GOT3 (cell line): Measurements from ENCODE around the gene LGALSL.

Experiments used
- DNase-seq: peaks from one replicate; lab custom pipeline; 2025; ENCODE audit warnings: mixed read lengths; lab: John Stamatoyannopoulos, UW

The LGALSL gene

DNA sequence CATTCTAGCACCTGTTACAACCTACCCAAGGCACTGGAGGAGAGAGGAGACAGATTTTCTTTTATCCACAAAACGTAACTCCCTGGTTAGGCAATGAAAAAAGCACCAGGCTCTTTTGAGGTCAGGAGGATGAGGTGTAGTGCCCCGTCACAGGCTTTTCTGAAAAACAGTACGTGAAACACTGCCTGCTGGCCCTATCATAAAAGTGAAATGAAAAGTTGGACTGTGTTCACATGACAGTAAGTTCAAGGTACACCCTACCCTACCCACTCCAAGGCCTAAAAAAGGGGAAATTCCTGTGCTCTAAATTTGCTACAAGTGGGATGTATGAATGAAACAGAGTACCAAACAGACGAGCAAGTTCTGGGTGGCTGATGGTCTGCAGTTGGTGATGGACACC lies 17.6 kb downstream of the LGALSL start:
- DNase-seq: no peak

DNA sequence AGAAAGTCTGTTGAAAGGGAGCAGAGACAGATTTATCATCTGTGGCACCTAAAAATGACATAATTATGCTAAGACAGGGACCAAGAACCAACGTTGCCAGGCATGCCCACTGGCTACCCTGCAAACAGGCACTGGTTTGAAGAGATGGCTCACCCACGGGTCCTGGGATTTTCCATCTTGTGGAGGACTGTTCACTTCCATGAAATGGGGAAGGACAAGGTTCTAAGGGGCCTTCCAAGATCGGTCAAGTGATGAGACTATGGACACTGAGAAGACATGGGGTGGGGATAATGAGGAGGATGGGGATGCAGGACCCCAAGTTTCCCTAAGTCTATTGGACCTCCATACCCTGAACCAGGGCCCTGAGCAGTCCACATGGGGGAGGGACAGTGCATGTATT lies 18.9 kb downstream of the LGALSL start:
- DNase-seq: no peak

DNA sequence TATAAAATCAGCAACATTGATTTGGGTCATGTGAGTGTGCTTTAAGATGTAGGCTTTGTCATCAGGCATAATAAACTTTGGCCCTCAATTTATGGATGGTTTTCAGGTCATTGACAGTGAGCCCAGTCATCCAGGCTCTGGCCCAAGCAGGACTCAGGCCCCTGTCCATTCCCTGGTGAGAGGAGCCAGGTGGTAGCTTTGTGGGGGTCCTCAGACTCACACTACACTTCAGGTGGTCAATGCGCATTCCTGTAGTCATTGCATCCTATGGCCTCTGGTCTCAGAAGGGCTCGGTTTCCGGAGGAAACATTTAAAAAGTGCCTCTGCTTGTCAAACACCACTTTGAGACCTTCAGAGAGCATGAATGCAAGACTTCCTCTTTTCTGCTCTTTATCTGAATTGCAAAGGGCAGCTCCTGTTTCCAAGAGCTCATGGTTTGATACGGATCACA lies 20.2 kb downstream of the LGALSL start:
- no peak for DNase-seq

DNA sequence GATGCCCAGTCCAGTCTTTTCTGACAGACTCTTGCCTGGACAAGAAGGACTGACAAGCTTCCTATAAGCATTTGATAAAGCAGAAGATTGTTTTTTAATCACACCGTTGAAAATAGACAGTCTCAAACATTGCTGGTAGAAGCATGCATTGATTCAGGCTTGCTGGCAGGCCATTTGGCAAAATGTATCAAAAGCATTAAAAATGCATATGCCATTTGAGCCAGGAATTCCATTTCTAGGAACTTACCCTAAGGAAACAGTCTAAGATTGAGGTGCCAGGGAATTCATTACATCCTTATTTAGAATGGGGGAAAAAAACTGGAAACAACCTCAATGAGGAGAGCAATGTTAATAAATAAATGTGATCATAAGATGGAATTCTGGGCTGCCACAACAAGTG lies 20.7 kb downstream of the LGALSL start:
- DNase-seq: no peak

DNA sequence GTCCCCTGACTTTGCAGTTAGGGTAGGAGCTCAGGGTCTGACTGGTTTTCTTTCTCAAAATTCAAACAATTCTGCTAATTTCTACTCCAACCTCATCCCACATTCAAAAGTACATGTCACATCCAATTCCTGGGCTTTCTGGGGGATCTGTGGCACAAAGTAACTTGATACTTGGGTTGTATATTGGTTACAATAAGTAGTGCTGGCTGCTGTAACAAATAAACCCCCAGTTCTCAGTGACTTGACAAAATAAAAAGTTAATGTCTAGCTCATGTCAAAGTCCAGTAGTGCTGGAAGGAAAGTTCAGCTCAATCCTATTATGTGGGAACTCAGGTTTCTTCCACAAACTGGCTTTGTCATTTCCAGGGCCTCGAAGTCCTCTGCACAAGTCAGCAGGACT lies 23.1 kb downstream of the LGALSL start:
- DNase-seq: no peak

DNA sequence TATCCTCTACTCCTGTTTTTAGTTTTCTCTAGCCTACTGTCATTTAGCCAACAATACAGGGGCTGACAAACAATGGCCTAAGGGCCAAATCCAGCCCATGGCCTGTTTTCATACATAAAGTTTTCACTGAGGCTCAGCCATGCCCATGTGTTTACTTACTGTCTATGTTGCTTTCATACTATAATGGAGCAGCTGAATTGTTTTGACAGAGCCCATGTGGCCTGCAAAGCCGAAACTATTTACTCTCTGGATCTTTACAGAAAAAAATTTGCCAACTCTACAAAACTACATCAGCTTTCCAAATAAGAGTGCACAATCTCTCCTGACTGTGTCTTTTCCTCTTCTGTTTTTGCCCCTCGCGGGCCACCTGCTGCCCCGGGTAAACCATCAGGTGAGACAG lies 24.0 kb downstream of the LGALSL start:
- DNase-seq: no peak

DNA sequence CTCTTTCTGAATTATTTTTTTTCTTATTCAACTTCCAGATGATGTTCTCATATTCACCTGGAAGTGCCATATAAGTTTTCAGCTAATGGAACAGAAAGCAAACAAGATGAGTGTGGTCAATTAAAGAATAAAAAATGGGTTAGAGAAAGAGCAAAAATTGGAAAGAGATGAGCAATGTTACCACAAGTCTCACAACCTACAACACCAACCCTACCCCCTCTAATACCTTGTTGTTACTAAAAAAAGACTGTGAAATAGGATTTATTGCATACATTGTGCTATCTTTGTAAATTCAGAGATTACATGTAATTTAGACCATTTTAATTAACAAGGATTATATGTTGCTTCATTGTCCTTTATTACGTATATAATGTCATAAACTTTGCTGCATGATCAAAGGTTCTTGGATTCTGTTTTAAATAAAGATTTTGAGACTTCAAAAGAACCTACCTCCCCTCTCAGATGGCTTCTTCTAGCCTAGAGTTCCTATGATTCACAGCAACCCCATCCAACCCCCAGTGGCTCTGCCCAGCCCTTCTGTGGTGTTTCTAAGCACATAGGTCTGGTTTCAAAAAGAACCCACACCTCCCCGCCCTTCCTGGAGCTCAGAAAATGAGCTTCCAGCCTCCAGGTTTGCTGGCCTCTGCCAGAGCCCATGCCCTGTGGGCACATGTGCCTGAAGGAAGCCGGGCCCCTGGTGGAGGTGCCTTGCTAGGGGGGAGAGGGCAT lies 24.7 kb downstream of the LGALSL start:
- no peak for DNase-seq

DNA sequence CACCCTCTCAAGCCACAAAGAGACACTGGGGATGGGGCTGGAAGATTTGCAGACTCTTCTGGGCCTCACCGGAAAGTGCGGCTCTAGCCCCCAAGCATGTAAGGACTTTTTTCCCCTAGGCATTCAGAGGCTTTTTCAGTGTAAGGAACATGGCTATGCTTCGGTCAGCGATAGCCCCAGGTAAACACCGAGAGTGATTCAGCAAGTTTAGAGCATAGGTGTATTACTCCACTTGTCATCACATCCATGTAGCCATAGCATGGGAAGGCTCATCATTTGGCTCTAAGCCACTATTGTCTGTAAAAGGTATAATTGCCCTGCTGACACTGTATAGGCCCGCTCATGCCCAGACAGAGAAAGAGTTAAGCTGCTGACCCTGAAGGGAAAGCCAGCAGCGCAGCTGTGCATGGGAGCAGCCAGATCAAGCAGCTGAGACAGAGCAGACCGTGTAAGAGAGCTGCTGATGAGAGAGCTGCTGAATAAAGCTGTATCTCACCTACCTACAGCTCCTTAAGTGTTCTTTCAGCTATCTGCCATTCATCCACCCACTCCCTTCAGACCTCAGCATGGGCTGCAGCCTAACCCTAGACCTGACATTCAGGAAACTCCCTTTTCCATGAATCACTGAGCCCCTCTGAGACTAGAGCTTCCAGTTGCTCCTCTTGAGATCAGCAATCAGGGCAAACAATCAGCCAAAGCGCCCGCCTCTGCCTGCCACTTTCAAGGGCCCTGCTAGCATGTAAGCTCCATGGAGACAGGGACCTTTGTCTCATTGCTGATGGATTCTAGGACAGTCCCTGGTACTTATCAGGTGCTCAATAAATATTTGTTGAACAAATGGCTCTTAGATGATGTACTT lies 25.5 kb downstream of the LGALSL start:
- no peak for DNase-seq

DNA sequence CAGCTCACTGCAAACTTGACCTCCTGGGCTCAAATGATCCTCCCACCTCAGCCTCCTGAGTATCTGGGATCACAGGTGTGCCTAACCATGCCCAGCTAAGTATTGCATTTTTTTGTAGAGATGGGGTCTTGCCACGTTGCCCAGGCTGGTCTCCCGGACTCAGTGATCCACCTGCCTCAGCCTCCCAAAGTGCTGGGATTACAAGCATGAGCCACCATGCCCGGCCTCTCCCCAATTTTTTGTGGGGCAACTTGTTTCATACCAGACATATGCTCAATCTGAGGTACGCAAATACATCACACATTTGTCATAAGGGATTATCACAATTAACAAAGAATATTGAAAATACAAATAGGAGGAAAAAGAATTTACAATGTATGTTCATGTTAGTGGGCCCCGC lies 27.7 kb downstream of the LGALSL start:
- no peak for DNase-seq

DNA sequence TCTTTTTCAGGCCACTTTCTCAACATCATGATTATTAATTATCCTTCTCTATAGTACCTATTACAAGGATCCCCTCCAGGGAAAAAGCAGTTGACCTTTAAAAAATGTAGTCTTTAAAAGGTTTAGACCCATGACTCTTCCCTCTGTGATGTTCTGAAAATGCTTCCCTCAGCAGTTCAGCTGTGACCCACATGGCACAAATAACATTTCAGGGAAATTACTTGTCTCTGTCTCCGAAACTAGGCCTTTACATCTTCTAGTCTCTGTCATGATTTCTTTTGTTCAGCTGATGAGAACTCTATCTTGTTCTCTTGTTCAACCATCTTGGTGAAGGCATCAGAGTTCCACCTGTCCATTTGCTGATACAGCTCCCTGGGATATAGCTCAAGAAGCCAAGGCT lies 28.3 kb downstream of the LGALSL start:
- no peak for DNase-seq

DNA sequence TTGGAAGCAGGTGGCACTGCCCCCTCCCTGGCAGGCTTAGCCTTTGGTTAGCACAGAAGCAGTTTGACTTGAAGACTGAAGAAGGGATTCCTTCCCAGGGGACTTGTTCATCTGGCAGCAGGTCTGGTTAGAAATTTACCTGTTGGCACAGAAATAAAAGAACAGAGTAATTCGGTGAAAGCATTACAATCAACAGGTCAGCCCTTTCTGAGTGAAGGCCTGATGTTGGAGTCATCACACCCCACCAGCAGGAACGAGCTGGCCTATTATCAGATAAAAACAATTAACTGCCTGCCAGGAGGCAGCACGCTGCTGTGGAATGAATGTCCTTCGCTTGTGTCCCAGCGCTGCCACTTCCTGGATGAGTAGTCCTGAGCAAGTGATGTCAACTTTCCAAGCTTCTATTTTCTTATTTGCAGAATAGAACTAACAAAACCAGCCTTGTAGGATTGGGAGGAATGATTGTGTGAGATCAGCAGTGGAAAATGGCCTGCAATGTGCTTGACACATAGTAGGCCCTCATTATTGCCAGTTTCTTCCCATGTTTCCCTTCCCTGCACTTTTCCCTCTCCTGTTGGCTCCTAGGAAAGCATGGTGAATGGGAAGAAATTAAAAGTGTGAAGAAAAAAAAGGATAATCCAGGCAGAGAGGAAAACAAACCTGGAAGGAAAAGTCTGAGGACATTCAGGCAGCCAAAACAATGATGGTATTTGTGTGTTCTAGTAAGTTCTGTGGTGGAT lies 29.0 kb downstream of the LGALSL start:
- no peak for DNase-seq

DNA sequence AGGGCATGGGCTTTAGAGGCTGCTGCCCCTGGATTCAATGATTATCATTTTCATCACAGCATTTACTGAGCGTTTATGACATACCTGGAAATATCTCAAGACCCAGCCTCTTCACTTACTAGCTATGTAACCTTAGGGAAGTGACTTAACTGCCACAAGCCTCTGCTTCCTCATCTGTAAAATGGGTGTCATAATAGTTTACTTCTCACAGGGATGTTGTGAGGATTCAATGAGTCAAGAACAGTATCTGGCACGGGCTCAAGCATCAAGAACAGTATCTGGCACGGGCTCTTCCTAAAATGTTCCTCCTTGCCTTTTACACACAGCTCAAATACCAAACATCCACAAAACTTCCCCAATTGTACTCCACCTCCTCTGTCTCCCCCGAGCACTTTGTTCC lies 31.4 kb downstream of the LGALSL start:
- DNase-seq: no peak

DNA sequence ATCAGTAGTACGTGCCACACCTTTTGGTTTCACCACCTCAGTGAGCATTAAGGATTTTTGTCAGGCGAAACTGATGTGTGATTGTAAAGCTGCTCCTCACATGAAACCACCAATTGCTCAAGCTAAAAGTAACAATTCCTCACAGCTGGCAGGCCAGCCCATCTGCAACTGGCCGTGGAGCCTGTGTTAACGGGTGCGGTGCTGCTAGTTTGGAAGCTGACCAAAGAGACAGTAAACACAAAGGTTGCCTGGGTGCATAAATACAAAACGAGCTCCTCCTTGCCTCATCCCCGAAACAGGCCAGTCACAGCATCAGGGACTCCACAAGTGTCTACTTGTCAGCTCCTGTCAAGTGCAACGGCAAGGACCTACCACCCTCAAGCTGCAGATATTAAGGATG lies 32.0 kb downstream of the LGALSL start:
- DNase-seq: no peak

DNA sequence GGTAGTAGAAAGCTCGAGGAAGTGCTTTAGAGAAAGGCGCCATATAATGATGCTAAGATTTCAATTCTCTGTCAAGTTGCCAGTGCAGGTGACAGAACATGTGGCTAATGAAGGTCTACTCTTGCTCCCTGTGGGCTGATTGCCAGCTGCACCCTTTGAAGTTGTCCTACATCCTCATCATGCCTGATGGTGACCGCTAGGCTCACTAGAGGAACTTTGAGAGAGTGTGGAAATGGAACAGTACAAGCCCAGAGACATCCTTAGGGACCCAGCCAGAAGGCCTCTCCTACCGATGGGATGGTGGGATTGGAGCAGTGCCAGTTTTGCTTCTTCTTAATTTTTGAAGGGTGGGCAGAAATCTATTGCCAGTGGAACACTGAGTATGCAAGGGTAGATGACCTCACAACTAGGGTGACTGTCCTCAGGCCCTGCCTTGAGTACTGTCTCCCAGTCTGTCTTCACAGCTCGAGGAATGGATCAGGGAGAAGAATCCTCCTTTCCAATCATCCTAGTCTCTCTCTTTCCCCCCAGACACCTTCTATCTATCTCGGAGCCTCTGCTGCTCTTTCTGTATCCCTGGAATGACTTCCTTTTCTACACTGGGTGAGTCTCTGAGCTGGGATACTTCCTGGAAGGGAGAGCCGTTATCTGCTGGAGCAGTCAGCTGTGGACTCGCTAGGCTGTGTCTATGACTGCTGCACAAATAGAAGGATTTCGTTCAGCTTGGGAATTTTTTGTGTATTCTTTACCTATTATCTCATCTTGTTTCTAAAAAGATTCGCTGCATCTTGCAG lies 33.5 kb downstream of the LGALSL start:
- no peak for DNase-seq

DNA sequence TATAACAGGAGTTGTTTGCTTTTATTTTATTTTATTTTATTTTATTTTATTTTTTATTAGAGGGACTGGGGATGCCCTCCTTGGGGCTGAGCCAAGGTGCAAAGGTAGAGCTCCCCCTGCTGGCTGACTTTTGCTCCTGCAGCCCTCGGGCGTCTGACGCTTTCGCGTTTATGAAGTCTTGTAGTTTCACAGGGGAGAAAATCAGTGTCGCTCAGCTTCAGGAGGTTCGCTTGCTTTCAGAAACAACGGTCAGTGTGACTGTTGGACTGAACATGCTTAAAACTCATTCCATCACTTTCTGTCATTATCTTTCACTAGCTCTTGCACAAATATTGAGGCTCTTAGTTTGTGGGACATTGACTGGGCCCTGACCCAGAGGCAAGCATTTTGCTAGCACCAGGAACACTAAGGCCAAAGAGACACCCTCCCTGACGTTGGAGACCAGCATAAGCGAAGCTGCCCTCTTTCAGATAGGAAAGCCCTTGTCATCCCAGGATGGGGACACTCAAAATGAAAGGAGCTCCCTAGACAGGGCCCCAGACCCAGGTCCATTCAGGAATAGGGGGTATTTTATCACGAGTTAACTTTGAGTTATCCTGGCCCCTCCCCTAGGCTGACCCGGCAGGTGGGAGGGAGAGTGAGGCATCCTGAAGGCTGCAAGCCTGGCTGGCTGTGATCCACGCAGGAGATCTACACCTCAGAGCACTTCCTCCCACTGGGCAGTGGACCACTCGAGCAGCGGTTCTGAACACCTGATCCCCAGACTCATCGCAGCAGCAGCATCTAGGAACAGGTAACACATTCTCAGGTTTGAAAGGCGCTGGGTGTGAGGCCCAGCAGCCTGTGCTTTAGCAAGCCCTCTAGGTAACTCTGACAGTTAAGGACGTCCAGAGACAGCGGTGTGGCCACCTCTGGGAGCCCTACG lies 34.4 kb downstream of the LGALSL start:
- peak; percentile 16 for DNase-seq

DNA sequence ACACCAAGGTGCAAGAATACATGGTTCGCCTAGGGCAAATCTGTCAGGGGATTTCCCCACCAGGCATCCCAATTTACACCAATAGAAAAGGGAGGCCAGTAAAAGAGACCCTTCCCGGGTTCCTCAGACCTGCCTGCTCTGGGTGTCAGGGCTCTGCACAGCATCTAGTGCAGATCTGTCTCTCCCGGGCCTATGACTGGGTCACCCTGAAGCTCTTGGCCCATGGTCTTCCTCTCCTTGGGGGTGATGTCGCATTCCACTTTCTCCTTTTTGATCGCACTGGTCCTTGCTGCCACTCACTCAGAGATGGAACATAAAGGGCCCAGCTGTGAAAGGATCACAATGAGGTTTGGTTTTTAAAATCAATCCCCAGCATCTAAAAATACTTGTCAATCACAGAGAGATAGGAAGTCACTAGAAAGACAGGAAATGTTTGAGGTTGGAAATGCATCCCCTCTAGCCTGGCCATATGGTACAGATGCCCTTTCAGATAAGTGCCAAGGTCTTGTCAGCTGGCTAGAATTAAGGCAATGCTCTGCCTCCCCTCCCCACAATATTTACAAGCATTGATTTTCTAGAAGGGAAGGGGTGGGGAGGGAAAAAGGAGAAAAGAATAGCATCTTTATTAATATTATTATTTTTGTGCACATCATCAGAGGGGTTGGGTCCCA lies 35.3 kb downstream of the LGALSL start:
- DNase-seq: no peak

DNA sequence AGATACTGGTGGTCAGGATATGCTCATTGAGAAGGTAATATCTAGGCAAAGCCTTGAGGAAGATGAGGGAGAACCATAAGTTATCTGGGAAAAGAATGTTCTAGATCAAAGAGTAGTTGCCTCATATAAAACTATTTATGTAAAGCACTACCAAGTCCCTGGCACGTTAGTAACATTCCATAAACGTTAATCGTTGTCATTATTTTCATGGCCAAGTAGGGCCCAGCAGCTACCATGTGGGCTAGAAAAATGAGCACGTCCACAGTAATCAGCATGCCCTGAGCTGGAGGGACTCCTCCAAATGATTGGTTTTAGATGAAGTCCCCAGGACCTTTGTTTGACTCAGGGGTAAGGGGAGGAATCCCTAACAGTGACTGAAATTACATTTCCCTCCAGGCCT lies 37.5 kb downstream of the LGALSL start:
- DNase-seq: no peak

DNA sequence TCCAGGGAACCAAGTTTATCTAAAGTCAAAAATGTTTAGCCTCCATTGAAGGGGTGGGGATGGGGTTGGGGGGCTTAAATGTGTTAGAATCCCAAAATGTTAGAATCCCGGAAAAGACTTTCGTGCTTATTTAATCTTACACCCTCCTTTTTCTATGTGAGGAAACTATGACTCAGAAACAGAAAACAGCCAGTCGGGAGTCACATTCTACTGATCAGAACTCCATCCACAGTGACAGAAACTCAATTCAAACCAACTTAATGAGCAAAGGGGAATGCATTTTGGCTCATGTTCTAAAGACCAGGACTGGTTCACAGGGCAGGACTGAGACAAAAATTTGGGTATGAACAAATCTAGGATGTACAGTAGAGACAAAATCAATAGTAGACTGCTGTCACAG lies 38.3 kb downstream of the LGALSL start:
- DNase-seq: no peak

DNA sequence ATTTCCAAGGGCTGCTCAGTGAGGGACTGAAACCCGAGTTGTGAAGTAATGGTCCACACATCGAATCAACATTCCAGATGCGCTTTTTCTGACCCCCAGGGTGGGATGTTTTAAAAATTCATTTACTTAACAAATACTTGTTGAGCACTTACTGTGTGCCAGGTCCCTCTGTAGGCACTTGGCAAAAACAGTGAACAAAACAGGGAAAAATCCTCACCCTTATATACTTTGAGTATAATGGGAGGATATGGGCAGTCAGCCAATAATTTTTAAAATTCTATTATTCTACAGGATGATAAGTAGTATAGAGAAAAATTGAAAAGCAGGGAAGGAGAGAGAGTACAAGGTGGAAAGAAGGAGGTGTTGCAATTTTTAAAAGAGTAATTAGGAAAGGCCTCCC lies 38.9 kb downstream of the LGALSL start:
- no peak for DNase-seq

DNA sequence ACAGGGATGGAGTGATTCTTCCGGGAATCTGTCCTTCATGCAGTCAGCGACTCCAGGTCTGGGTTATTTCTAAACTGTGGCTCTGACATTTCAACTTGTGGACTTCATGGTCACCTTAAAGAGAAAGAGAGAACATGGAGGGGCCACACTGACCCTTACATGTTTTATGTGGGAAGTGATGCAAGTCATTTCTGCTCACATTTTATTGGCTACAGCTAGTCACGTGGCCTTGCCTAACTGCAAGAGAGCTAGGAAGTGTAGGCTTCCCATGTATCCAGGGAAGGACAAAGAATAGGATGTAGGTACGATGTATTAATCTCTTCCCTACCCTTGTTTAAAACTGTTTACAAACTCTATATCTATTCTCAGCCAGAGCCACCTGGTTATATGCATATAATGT lies 39.8 kb downstream of the LGALSL start:
- DNase-seq: no peak
